ENCODE measurements around the gene RASL11B.

- TF ChIP-seq SUZ12 (IDR thresholded peaks at IDR 0.05; ENCODE audit: extremely low read depth, insufficient read depth, insufficient read length) = no peak
- no peak for TF ChIP-seq YY1 (IDR thresholded peaks at IDR 0.05; ENCODE audit: insufficient read depth, insufficient read length)
These were observed 22.9 kb downstream of the RASL11B start for GRCh38 chr4:52884994-52885393.
